GM18498 (cell line): ENCODE data around the gene SNCB.

Experiments
- ATAC-seq: cut with Tn5 transposase; IDR thresholded peaks from one replicate; pipeline ENCODE4 v1.9.1; 2021; ENCODE audit warnings: mild to moderate bottlenecking, moderate library complexity; ENCODE audit not compliant: unreplicated experiment

Gene SNCB

DNA sequence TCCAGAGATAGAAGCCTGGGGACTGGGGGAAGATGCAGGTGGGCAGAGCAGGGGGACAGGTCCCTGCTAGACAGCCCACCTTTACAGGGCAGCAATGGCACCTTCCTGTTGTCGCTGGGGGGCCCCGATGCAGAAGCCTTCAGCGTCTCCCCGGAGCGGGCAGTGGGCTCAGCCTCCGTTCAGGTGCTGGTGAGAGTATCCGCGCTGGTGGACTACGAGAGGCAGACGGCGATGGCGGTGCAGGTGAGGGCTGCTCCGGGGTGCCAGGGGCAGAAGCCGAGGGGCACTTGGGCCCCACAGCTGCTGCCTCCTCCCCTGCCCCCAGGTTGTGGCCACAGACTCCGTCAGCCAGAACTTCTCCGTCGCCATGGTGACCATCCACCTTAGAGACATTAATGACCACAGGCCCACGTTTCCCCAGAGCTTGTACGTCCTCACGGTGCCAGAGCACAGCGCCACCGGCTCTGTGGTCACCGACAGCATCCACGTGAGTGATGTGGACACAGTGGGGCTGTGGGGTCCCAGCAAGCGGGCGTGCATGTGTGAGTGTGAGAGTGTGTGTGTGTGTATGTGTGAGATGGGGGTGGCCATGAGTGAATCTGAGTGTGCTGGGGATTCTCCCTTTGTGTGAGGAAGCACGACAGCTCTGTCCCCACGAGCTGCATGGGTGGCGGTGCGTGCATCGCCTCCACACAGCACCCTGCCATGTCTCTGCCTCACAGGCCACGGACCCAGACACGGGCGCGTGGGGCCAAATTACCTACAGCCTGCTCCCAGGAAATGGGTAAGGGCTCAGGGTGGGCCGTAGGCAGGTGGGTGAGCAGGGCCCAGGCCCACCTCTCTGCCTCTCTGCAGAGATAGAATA lies 52.8 kb downstream of the SNCB start:
- ATAC-seq = no peak

- ATAC-seq = no peak
Measured at GRCh38 chr5:176575488-176576422, 54.6 kb downstream of the SNCB start.

GRCh38 chr5:176575066-176575465 lies 55.3 kb downstream of the SNCB start:
- no peak for ATAC-seq

- ATAC-seq = no peak
Measured at GRCh38 chr5:176574297-176574591, 56.1 kb downstream of the SNCB start.

GRCh38 chr5:176573564-176574296 lies 56.6 kb downstream of the SNCB start:
- peak; percentile 64 for ATAC-seq
